ENCODE data around the gene TROAP.

- peak; percentile 13 to 73 (median 73) for TF ChIP-seq CTCF (IDR thresholded peaks at IDR 0.05)
- no peak for TF ChIP-seq POLR2A (IDR thresholded peaks at IDR 0.05)
- TF ChIP-seq POLR2AphosphoS5 (IDR thresholded peaks at IDR 0.05): no peak
Measured at GRCh38 chr12:49358483-49359141, 35.6 kb downstream of the TROAP start.

Measured in breast epithelium (tissue), 3 donors.